ENCODE data around the gene TMCC1. TPM values are rescaled to one million over a fixed set of nuclear protein-coding genes. Genes with fewer than 3 reads are reported as not detected.

TMCC1 gene
- total and polyA plus RNA-seq, 2 donors, result 12.2 to 24.5 TPM

GRCh38 chr3:129602309-129602708 lies 291.2 kb downstream of the TMCC1 start:
- Histone ChIP-seq H3K4me1 (ENCODE audit: control insufficient read depth in 2 of 2, insufficient read depth in 2 of 2, low read length in 2 of 2) (peaks cover 43 to 81% of the 10 kb centered on the region in 2 donors), H3K27me3 (ENCODE audit: control insufficient read depth in 2 of 2, insufficient read depth in 1 of 2, low read length in 1 of 2) (peaks cover 0 to 24% of the 10 kb centered on the region in 2 donors), H3K27ac (ENCODE audit: low read depth in 1 of 2, low read length in 1 of 2) (no peak overlapping the region), H3K9me3 (ENCODE audit: control insufficient read depth in 2 of 2, insufficient read depth in 1 of 2, low read length in 1 of 2) (peaks cover 0 to 4% of the 10 kb centered on the region in 2 donors), H3K36me3 (ENCODE audit: control insufficient read depth in 2 of 2, insufficient read depth in 2 of 2, low read length in 1 of 2) (peaks cover 6 to 8% of the 10 kb centered on the region in 2 donors), H3K4me3 (ENCODE audit: low read length in 2 of 2) (no peak overlapping the region)
- DNase-seq (ENCODE audit: low read depth in 6 of 9, low spot score in 9 of 9), result no peak
- WGBS, result 91% methylated on average over 11 of the region's 11 CpGs

- Histone ChIP-seq H3K4me1 (ENCODE audit: control insufficient read depth in 2 of 2, insufficient read depth in 2 of 2, low read length in 2 of 2) (peaks cover 49 to 83% of the 10 kb centered on the region in 2 donors), H3K27ac (ENCODE audit: low read depth in 1 of 2, low read length in 1 of 2) (no peak overlapping the region), H3K27me3 (ENCODE audit: control insufficient read depth in 2 of 2, insufficient read depth in 1 of 2, low read length in 1 of 2) (peaks cover 0 to 19% of the 10 kb centered on the region in 2 donors), H3K4me3 (ENCODE audit: low read length in 2 of 2) (no peak overlapping the region), H3K9me3 (ENCODE audit: control insufficient read depth in 2 of 2, insufficient read depth in 1 of 2, low read length in 1 of 2) (peaks cover 0 to 4% of the 10 kb centered on the region in 2 donors), H3K36me3 (ENCODE audit: control insufficient read depth in 2 of 2, insufficient read depth in 2 of 2, low read length in 1 of 2) (peaks cover 6 to 8% of the 10 kb centered on the region in 2 donors)
- DNase-seq (ENCODE audit: low read depth in 6 of 9, low spot score in 9 of 9), result no peak
- 95% methylated on average over 5 of the region's 5 CpGs for WGBS
These were observed 291.8 kb downstream of the TMCC1 start for GRCh38 chr3:129601713-129602112.

GRCh38 chr3:129600348-129600747 lies 293.2 kb downstream of the TMCC1 start:
- 100% methylated on average over 2 of the region's 2 CpGs for WGBS
- DNase-seq (ENCODE audit: low read depth in 6 of 9, low spot score in 9 of 9), result no peak
- H3K4me3 ChIP-seq (ENCODE audit: low read length in 2 of 2), result no peak overlapping the region
- H3K4me1 ChIP-seq (ENCODE audit: control insufficient read depth in 2 of 2, insufficient read depth in 2 of 2, low read length in 2 of 2), result peaks cover 47 to 94% of the 10 kb centered on the region in 2 donors
- H3K36me3 ChIP-seq (ENCODE audit: control insufficient read depth in 2 of 2, insufficient read depth in 2 of 2, low read length in 1 of 2), result peaks cover 6 to 12% of the 10 kb centered on the region in 2 donors
- H3K27ac ChIP-seq (ENCODE audit: low read depth in 1 of 2, low read length in 1 of 2), result no peak overlapping the region
- peaks cover 0 to 4% of the 10 kb centered on the region in 2 donors for H3K9me3 ChIP-seq (ENCODE audit: control insufficient read depth in 2 of 2, insufficient read depth in 1 of 2, low read length in 1 of 2)
- peaks cover 0 to 10% of the 10 kb centered on the region in 2 donors for H3K27me3 ChIP-seq (ENCODE audit: control insufficient read depth in 2 of 2, insufficient read depth in 1 of 2, low read length in 1 of 2)

- Histone ChIP-seq H3K36me3 (ENCODE audit: control insufficient read depth in 2 of 2, insufficient read depth in 2 of 2, low read length in 1 of 2) (peaks cover 6 to 12% of the 10 kb centered on the region in 2 donors), H3K9me3 (ENCODE audit: control insufficient read depth in 2 of 2, insufficient read depth in 1 of 2, low read length in 1 of 2) (peaks cover 0 to under 1% of the 10 kb centered on the region in 2 donors), H3K4me3 (ENCODE audit: low read length in 2 of 2) (no peak overlapping the region), H3K27ac (ENCODE audit: low read depth in 1 of 2, low read length in 1 of 2) (peak overlapping the region in 1 of 2 donors; percentile 21), H3K4me1 (ENCODE audit: control insufficient read depth in 2 of 2, insufficient read depth in 2 of 2, low read length in 2 of 2) (peaks cover 53 to 97% of the 10 kb centered on the region in 2 donors), H3K27me3 (ENCODE audit: control insufficient read depth in 2 of 2, insufficient read depth in 1 of 2, low read length in 1 of 2) (peaks cover 0 to 4% of the 10 kb centered on the region in 2 donors)
- 38% methylated on average over 5 of the region's 5 CpGs for WGBS
- peak in 1 of 9 donors; percentile 38 for DNase-seq (ENCODE audit: low read depth in 6 of 9, low spot score in 9 of 9)
These were observed 293.9 kb downstream of the TMCC1 start for GRCh38 chr3:129599607-129600006.

- Histone ChIP-seq H3K4me1 (ENCODE audit: control insufficient read depth in 2 of 2, insufficient read depth in 2 of 2, low read length in 2 of 2) (peaks cover 55 to 97% of the 10 kb centered on the region in 2 donors), H3K27me3 (ENCODE audit: control insufficient read depth in 2 of 2, insufficient read depth in 1 of 2, low read length in 1 of 2) (peaks cover 0 to 2% of the 10 kb centered on the region in 2 donors), H3K27ac (ENCODE audit: low read depth in 1 of 2, low read length in 1 of 2) (no peak overlapping the region), H3K36me3 (ENCODE audit: control insufficient read depth in 2 of 2, insufficient read depth in 2 of 2, low read length in 1 of 2) (peaks cover 6 to 12% of the 10 kb centered on the region in 2 donors), H3K4me3 (ENCODE audit: low read length in 2 of 2) (no peak overlapping the region), H3K9me3 (ENCODE audit: control insufficient read depth in 2 of 2, insufficient read depth in 1 of 2, low read length in 1 of 2) (no peaks in the 10 kb centered on the region)
- whole genome bisulfite sequencing, result 95% methylated on average over 19 of the region's 19 CpGs
- no peak for DNase-seq (ENCODE audit: low read depth in 6 of 9, low spot score in 9 of 9)
These were observed 294.4 kb downstream of the TMCC1 start for GRCh38 chr3:129599073-129599472.

- 91% methylated on average over 11 of the region's 11 CpGs for WGBS
- peaks cover 6 to 9% of the 10 kb centered on the region in 2 donors for H3K36me3 ChIP-seq (ENCODE audit: control insufficient read depth in 2 of 2, insufficient read depth in 2 of 2, low read length in 1 of 2)
- no peak overlapping the region for H3K4me3 ChIP-seq (ENCODE audit: low read length in 2 of 2)
- peaks cover 57 to 97% of the 10 kb centered on the region in 2 donors for H3K4me1 ChIP-seq (ENCODE audit: control insufficient read depth in 2 of 2, insufficient read depth in 2 of 2, low read length in 2 of 2)
- H3K27ac ChIP-seq (ENCODE audit: low read depth in 1 of 2, low read length in 1 of 2), result no peak overlapping the region
- no peak for DNase-seq (ENCODE audit: low read depth in 6 of 9, low spot score in 9 of 9)
- no peaks in the 10 kb centered on the region for H3K9me3 ChIP-seq (ENCODE audit: control insufficient read depth in 2 of 2, insufficient read depth in 1 of 2, low read length in 1 of 2)
- H3K27me3 ChIP-seq (ENCODE audit: control insufficient read depth in 2 of 2, insufficient read depth in 1 of 2, low read length in 1 of 2), result peaks cover 0 to 2% of the 10 kb centered on the region in 2 donors
These were observed 295.0 kb downstream of the TMCC1 start for GRCh38 chr3:129598484-129598883.

- Histone ChIP-seq H3K36me3 (ENCODE audit: control insufficient read depth in 2 of 2, insufficient read depth in 2 of 2, low read length in 1 of 2) (peaks cover 5 to 7% of the 10 kb centered on the region in 2 donors), H3K27ac (ENCODE audit: low read depth in 1 of 2, low read length in 1 of 2) (no peak overlapping the region), H3K4me1 (ENCODE audit: control insufficient read depth in 2 of 2, insufficient read depth in 2 of 2, low read length in 2 of 2) (peaks cover 57 to 97% of the 10 kb centered on the region in 2 donors), H3K4me3 (ENCODE audit: low read length in 2 of 2) (no peak overlapping the region), H3K9me3 (ENCODE audit: control insufficient read depth in 2 of 2, insufficient read depth in 1 of 2, low read length in 1 of 2) (no peaks in the 10 kb centered on the region), H3K27me3 (ENCODE audit: control insufficient read depth in 2 of 2, insufficient read depth in 1 of 2, low read length in 1 of 2) (peaks cover 0 to 2% of the 10 kb centered on the region in 2 donors)
- 90% methylated on average over 5 of the region's 5 CpGs for WGBS
- DNase-seq (ENCODE audit: low read depth in 6 of 9, low spot score in 9 of 9), result no peak
These were observed 295.5 kb downstream of the TMCC1 start for GRCh38 chr3:129598000-129598381.

Other genes with a start within 250 kb of the TMCC1 start
- gene TRH, start 81.0 kb upstream of the TMCC1 start, total RNA-seq, result 0.52 TPM
- gene TRH, start 81.0 kb upstream of the TMCC1 start, polyA plus RNA-seq, result 2.9 TPM
- 0.28 TPM for gene ALG1L2, start 188.1 kb upstream of the TMCC1 start, total RNA-seq
- 0.09 TPM for gene ALG1L2, start 188.1 kb upstream of the TMCC1 start, polyA plus RNA-seq